ENCODE data around the gene GNG7.
"Not testable (repeated sequence)": the region's sequence is repeated elsewhere in the genome, so short reads cannot be mapped to it uniquely, and the experiment has no call there.

The GNG7 gene

DNA sequence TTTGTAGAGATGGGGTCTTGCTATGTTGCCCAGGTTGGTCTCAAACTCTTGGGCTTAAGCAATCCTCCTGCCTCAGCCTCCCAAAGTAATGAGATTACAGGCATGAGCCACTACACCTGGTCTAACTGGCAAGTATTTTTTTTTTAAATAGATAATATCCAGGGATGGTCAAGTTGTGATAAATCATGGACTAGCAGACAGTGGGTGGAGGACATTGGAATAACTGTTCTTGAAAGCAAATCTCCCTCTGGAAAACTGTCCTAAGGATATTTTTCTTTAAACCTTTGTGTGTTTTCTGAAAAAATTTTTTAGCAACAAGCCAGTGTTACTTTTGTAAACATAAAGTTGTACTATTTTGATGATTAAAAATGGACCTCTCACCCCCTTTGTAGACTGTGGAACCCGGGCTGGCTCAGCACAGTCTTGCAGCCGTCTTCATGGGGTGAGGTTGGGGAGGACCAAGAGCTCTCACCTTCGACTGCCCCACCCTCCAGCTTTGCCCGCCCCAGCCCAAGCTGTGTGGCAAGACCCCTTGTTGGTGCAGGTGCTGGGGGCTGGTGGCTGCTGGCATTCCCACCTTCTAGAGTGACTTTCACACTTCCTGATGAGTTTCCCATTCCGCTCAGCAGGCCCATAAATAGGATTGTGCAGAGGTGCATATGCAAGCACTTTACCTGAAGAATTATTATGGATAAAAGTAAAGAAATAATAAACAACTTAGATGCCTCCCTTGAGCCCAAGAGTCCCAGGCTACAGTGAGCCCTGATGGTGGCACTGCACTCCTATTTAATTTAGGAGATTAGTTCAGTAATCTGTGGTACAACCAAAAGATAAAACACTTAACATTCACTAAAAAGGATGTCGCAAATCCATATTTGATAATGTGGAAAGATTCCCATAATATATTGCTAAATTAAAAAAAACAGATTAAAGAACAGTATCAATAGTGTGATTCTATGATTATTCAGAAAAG is 119.2 kb downstream of the GNG7 start:
- no peak for TF ChIP-seq POLR2AphosphoS5 (IDR thresholded peaks at IDR 0.05; ENCODE audit: low read depth, low read length)
- TF ChIP-seq TAF1 (IDR thresholded peaks at IDR 0.05; ENCODE audit: borderline replicate concordance, low read depth, low read length) = no peak
- TF ChIP-seq POLR2A (IDR thresholded peaks at IDR 0.05; ENCODE audit: low read depth, low read length) = no peak
- DNase-seq (ENCODE audit: insufficient read length) (no peak), FAIRE-seq (no peak)

DNA sequence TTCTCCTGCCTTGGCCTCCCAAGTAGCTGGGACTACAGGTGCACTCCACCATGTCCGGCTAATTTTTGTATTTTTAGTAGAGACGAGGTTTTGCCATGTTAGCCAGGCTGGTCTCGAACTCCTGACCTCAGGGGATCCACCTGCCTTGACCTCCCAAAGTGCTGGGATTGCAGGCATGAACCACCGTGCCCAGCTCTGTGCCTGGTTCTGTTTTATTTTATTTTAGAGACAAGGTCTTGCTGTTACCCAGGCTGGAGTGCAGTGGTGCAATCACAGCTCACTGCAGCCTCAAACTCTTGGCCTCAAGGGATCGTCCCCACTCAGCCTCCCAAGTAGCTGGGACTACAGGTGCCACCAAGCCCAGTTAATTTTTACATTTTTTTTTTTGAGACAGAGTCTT is 122.1 kb downstream of the GNG7 start:
- not testable (repeated sequence) for FAIRE-seq; DNase-seq (ENCODE audit: insufficient read length)

DNA sequence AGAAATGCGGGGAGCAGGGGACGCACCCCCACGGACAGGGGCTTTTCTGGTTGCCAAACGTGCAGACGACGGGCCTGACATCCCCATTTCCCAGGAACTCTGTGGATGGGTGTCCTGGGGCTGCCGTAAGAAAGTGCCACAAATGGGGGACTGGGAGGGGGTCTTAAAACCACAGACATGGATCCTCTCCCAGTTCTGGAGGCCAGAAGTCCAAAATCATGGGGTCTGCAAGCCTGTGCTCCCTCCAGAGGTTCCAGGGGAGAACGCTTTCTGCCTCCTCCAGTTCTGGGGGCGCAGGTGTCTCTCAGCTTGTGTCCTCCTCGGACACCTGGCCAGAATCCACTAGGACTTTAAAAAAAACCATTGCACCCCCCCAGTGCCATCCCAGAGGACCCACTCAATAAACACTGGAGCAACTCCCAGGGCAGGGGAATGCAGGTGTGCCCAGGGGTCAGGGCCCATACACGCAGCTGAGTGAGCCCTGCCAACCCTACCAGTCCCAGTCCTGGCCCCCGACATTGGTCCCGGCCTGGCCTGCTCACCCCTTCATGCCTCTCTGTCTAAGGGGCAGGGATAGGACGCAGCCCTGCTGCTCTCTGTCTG is 122.7 kb downstream of the GNG7 start:
- TF ChIP-seq TAF1 (IDR thresholded peaks at IDR 0.05; ENCODE audit: borderline replicate concordance, low read depth, low read length) (no peak), POLR2A (IDR thresholded peaks at IDR 0.05; ENCODE audit: low read depth, low read length) (no peak)
- DNase-seq (ENCODE audit: insufficient read length) (no peak), FAIRE-seq (no peak)

GRCh38 chr19:2578901-2579677 is 123.4 kb downstream of the GNG7 start:
- FAIRE-seq = no peak
- DNase-seq (ENCODE audit: insufficient read length) = no peak
- TF ChIP-seq POLR2A (IDR thresholded peaks at IDR 0.05; ENCODE audit: low read depth, low read length) = no peak

DNA sequence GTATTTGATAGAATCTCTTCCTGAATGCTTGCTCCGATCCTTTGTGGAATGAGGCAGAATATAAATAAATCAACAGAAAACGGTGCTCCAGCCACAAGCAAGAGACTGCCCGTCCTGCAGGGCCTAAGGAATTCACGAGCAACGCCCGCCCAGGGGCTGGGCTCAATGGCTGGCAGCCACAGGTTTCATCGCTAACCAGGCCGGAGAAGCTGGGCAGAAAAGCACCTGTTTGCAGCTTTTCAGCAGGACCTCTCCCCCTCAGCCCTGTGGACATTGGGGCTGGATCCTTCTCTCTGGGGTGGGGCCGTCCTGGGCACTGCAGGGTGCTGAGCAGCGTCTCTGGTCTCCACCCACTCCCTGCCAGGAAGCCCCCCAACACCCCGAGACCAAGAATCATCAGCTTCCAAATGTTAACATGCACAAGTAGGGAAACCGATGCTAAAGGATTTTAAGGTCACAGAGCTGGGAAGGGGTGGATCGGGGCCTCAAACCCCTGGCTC is 124.1 kb downstream of the GNG7 start:
- TF ChIP-seq TAF1 (IDR thresholded peaks at IDR 0.05; ENCODE audit: borderline replicate concordance, low read depth, low read length) = no peak
- no peak for TF ChIP-seq POLR2AphosphoS5 (IDR thresholded peaks at IDR 0.05; ENCODE audit: low read depth, low read length)
- TF ChIP-seq POLR2A (IDR thresholded peaks at IDR 0.05; ENCODE audit: low read depth, low read length) = no peak
- DNase-seq (ENCODE audit: insufficient read length) = no peak
- FAIRE-seq = no peak

DNA sequence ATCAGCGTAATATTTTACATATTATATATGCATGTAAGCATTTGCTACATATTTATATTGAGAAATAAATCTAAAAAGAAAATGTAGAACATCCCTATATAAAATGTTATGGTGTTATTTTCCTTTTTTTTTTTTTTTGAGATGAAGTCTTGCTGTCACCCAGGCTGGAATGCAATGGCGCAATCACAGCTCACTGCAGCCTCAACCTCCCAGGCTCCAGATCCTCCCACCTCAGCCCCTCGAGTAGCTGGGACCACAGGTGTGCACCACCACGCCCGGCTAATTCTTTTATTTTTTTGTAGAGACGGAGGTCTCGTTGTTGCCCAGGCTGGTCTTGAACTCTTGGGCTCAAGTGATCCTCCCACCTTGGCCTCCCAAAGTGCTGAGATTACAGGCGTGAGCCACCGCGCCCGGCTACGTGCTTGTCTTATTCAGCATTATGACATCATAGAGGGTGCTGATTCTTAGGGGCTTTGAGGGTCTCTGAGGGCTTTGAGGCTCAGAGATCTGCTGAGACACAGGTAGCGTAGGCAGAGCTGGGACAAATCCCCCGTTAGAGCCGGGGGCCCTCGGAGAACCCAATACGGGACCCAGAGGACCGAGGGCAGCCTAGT is 124.7 kb downstream of the GNG7 start:
- no peak for FAIRE-seq
- TF ChIP-seq POLR2A (IDR thresholded peaks at IDR 0.05; ENCODE audit: low read depth, low read length) (no peak), TAF1 (IDR thresholded peaks at IDR 0.05; ENCODE audit: borderline replicate concordance, low read depth, low read length) (no peak)
- no peak for DNase-seq (ENCODE audit: insufficient read length)

DNA sequence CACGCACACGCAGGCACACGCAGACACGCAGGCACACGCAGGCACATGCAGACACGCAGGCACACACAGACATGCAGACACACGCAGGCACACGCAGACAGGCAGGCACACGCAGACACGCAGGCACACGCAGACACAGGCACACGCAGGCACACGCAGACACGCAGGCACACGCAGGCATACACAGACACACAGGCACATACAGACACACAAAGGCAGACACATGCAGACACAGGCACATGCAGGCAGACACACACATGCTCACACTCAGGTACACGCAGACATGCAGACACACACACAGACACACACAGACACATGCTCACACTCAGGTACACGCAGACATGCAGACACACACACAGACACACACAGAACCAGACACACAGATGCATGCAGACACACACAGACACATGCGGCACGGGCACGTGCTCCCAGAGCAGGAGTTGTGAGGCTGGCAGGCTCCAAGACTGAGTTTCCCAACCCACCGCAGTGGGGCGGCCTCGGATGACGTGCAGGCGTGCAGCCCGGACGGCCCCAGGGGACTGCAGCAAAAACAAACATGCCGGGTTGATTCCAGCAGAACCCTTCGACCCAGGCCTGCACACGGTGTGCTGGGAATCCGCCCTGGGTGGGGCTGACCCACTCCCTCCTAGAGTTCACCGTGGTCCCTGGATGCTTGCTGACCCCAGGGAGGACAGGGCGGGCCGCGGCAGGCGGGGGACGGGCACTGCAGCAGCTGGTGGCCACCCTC is 126.6 kb downstream of the GNG7 start:
- DNase-seq (ENCODE audit: insufficient read length) (no peak), FAIRE-seq (no peak)
- no peak for TF ChIP-seq POLR2AphosphoS5 (IDR thresholded peaks at IDR 0.05; ENCODE audit: low read depth, low read length)
- TF ChIP-seq TAF1 (IDR thresholded peaks at IDR 0.05; ENCODE audit: borderline replicate concordance, low read depth, low read length) = no peak
- no peak for TF ChIP-seq POLR2A (IDR thresholded peaks at IDR 0.05; ENCODE audit: low read depth, low read length)

DNA sequence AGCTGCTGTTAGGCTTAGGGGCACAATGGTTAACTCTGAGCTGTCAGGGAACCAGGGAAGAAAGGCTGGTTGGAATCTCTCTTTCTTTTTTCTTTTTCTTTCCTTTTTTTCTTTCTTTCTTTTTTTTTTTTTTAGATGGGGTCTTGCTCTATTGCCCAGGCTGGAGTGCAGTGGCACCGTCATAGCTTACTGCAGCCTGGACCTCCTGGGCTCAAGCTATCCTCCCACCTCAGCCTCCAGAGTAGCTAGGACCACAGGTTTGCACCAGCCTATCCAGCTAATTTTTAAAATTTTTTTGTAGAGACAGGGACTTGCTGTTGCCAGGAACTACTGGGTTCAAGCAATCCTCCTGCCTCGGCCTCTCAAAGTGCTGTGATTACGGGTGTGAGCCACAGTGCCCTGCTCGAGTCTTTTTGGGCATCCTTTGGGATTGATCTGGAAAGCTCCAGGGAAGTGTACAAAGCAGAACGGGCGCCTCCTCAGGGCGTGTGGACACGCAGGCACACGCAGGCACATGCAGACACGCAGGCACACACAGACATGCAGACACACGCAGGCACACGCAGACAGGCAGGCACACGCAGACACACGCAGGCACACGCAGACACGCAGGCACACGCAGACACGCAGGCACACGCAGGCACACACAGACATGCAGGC is 127.4 kb downstream of the GNG7 start:
- DNase-seq (ENCODE audit: insufficient read length) = no peak
- TF ChIP-seq TAF1 (IDR thresholded peaks at IDR 0.05; ENCODE audit: borderline replicate concordance, low read depth, low read length) (no peak), POLR2AphosphoS5 (IDR thresholded peaks at IDR 0.05; ENCODE audit: low read depth, low read length) (no peak), POLR2A (IDR thresholded peaks at IDR 0.05; ENCODE audit: low read depth, low read length) (no peak)
- no peak for FAIRE-seq

- TF ChIP-seq POLR2AphosphoS5 (IDR thresholded peaks at IDR 0.05; ENCODE audit: low read depth, low read length) = no peak
- no peak for TF ChIP-seq TAF1 (IDR thresholded peaks at IDR 0.05; ENCODE audit: borderline replicate concordance, low read depth, low read length)
- TF ChIP-seq POLR2A (IDR thresholded peaks at IDR 0.05; ENCODE audit: low read depth, low read length) = no peak
- no peak for DNase-seq (ENCODE audit: insufficient read length)
- FAIRE-seq = no peak
These were observed 128.0 kb downstream of the GNG7 start for GRCh38 chr19:2574478-2574931.

GRCh38 chr19:2573916-2574315 is 128.6 kb downstream of the GNG7 start:
- TF ChIP-seq POLR2AphosphoS5 (IDR thresholded peaks at IDR 0.05; ENCODE audit: low read depth, low read length) (no peak), TAF1 (IDR thresholded peaks at IDR 0.05; ENCODE audit: borderline replicate concordance, low read depth, low read length) (no peak), POLR2A (IDR thresholded peaks at IDR 0.05; ENCODE audit: low read depth, low read length) (no peak)
- FAIRE-seq (no peak), DNase-seq (ENCODE audit: insufficient read length) (no peak)

DNA sequence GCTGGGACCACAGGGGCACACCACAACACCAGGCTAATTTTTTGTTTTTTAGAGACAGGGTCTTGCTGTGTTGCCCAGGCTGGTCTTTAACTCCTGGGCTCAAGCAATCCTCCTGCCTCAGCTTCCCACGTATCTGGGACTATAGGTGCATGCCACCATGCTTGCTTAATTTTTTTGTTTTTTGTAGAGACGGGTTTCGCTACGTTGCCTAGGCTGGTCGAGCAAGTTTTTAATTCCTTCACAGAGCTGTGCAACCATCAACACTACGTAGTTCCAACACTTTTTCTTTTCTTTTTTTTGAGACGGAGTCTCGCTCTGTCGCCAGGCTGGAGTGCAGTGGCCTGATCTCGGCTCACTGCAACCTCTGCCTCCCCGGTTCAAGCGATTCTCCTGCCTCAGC is 130.3 kb downstream of the GNG7 start:
- FAIRE-seq; DNase-seq (ENCODE audit: insufficient read length): not testable (repeated sequence)
